H1 (cell line): ENCODE results near the gene NBPF3. TPM values are rescaled to one million over a fixed set of nuclear protein-coding genes. Genes with fewer than 3 reads are reported as not detected.

Source experiments
- CTCF ChIA-PET: fragments of 300-600 bp; sonication (Branson Sonifier 250); formaldehyde crosslinking; loops from one replicate; lab custom pipeline; 2021; ENCODE audit not compliant: partially characterized antibody; lab: Charles Lee
- POLR2A ChIA-PET: fragments of 300-600 bp; sonication (Branson Sonifier 250); formaldehyde crosslinking; loops from one replicate; lab custom pipeline; 2021; ENCODE audit warnings: inconsistent platforms; ENCODE audit not compliant: partially characterized antibody; lab: Charles Lee
- DNase-seq, 2 experiments: peaks; one replicate each; pipeline versions ENCODE4 v3.0.0 to v3.0.0-alpha.2; 2010 to 2022; ENCODE audit warnings: low spot score in 2 of 2, low read depth in 1 of 2, mixed read lengths in 1 of 2
- FAIRE-seq: peaks from 2 replicates; lab custom pipeline; 2011; peaks lifted over from hg19 to GRCh38; lab: Jason Lieb, UNC
- H2AFZ ChIP-seq: 2 replicates; pipeline ENCODE4 v1.8.1; 2012; ENCODE audit warnings: low read length, inconsistent platforms
- H2AK5ac ChIP-seq: 2 replicates; pipeline ENCODE4 v1.6.1; 2013; ENCODE audit warnings: low read depth, low read length
- H2BK120ac ChIP-seq: replicated peaks from 2 replicates; pipeline ENCODE3; 2013; ENCODE audit warnings: low read depth, low read length, inconsistent platforms
- H2BK12ac ChIP-seq: 2 replicates; pipeline ENCODE4 v1.6.1; 2013; ENCODE audit warnings: low read depth, low read length
- H2BK15ac ChIP-seq: 2 replicates; pipeline ENCODE4 v1.6.1; 2013; ENCODE audit warnings: low read length
- H2BK20ac ChIP-seq: 2 replicates; pipeline ENCODE4 v1.6.1; 2013; ENCODE audit warnings: low read length
- H2BK5ac ChIP-seq: 2 replicates; pipeline ENCODE4 v1.6.1; 2013; ENCODE audit warnings: low read depth, low read length
- H3K14ac ChIP-seq: 2 replicates; pipeline ENCODE4 v1.6.1; 2013; ENCODE audit warnings: inconsistent platforms; ENCODE audit not compliant: insufficient read length
- H3K18ac ChIP-seq: 2 replicates; pipeline ENCODE4 v1.6.1; 2013; ENCODE audit warnings: low read length; ENCODE audit errors: extremely low read depth
- H3K23ac ChIP-seq: 2 replicates; pipeline ENCODE4 v1.6.1; 2013; ENCODE audit warnings: inconsistent platforms; ENCODE audit not compliant: insufficient read length
- H3K23me2 ChIP-seq: 2 replicates; pipeline ENCODE4 v1.6.1; 2013; ENCODE audit warnings: low read depth, low read length
- H3K27ac ChIP-seq: 2 replicates; pipeline ENCODE4 v1.6.1; 2011; ENCODE audit warnings: low read depth, low read length, inconsistent platforms
- H3K27me3 ChIP-seq, 4 experiments: replicated peaks in 1 of 4; 1 replicate in 1 of 4; 2 replicates in 3 of 4; pipeline versions ENCODE4 v1.6.1 to v1.8.1; 2011 to 2013; ENCODE audit warnings: low read length in 3 of 4, mild to moderate bottlenecking in 3 of 4, inconsistent platforms in 2 of 4, mixed read lengths in 2 of 4, moderate library complexity in 1 of 4; ENCODE audit not compliant: control insufficient read depth in 3 of 4, insufficient read depth in 3 of 4; ENCODE audit errors: extremely low read depth in 1 of 4
- H3K36me3 ChIP-seq, 4 experiments: 2 replicates each; pipeline versions ENCODE4 v1.6.1 to v1.8.1; 2011 to 2013; ENCODE audit warnings: mild to moderate bottlenecking in 4 of 4, low read length in 3 of 4, moderate library complexity in 2 of 4, control low read depth in 1 of 4, inconsistent platforms in 1 of 4; ENCODE audit not compliant: insufficient read depth in 4 of 4, control insufficient read depth in 2 of 4
- H3K4ac ChIP-seq: replicated peaks from 2 replicates; pipeline ENCODE3; 2013; ENCODE audit warnings: low read length, low read depth, mixed read lengths, inconsistent platforms; ENCODE audit not compliant: insufficient read length
- H3K4me1 ChIP-seq, 4 experiments: replicated peaks in 1 of 4; 1 replicate in 1 of 4; 2 replicates in 3 of 4; pipeline versions ENCODE4 v1.6.1 to v1.8.1; 2011 to 2013; ENCODE audit warnings: low read length in 3 of 4, inconsistent platforms in 2 of 4, mixed read lengths in 1 of 4; ENCODE audit not compliant: insufficient read depth in 4 of 4, control insufficient read depth in 3 of 4
- H3K4me2 ChIP-seq, 2 experiments: 2 replicates each; pipeline versions ENCODE4 v1.6.1 to v1.8.1; 2011 to 2013; ENCODE audit warnings: low read depth in 2 of 2, low read length in 2 of 2, control low read depth in 1 of 2, inconsistent platforms in 1 of 2, mild to moderate bottlenecking in 1 of 2; ENCODE audit not compliant: insufficient read depth in 1 of 2
- H3K4me3 ChIP-seq, 4 experiments: fragments of 200-600, 300-600 bp in 1 of 4; sonication (generic), shearing (Covaris generic), sonication (Bioruptor Twin) in 1 of 4; 2 replicates each; pipeline versions ENCODE4 v1.5.1 to v1.8.1; 2011 to 2016; ENCODE audit warnings: low read length in 4 of 4, low read depth in 3 of 4, control low read depth in 2 of 4, inconsistent platforms in 2 of 4, mild to moderate bottlenecking in 2 of 4, mixed read lengths in 1 of 4, moderate library complexity in 1 of 4; ENCODE audit not compliant: insufficient read depth in 2 of 4; ENCODE audit errors: extremely low read depth in 1 of 4
- H3K56ac ChIP-seq: replicated peaks from 2 replicates; pipeline ENCODE3; 2013; ENCODE audit warnings: low read depth, mild to moderate bottlenecking, mixed read lengths, low read length, inconsistent platforms; ENCODE audit not compliant: insufficient read length
- H3K79me1 ChIP-seq: 2 replicates; pipeline ENCODE4 v1.6.1; 2013; ENCODE audit warnings: low read depth, low read length, control low read depth
- H3K79me2 ChIP-seq, 2 experiments: 2 replicates each; pipeline versions ENCODE4 v1.6.1 to v1.8.1; 2012 to 2013; ENCODE audit warnings: low read length in 2 of 2, mild to moderate bottlenecking in 2 of 2, inconsistent platforms in 1 of 2; ENCODE audit not compliant: insufficient read depth in 2 of 2, control insufficient read depth in 1 of 2
- H3K9ac ChIP-seq, 4 experiments: replicated peaks in 1 of 4; 1 replicate in 1 of 4; 2 replicates in 3 of 4; pipeline versions ENCODE4 v1.6.1 to v1.8.1; 2011 to 2013; ENCODE audit warnings: low read depth in 3 of 4, low read length in 3 of 4, control low read depth in 2 of 4, mild to moderate bottlenecking in 2 of 4, moderate library complexity in 2 of 4, inconsistent platforms in 1 of 4; ENCODE audit errors: extremely low read depth in 1 of 4
- H3K9me3 ChIP-seq, 2 experiments: 2 replicates each; pipeline versions ENCODE4 v1.6.1 to v1.8.1; 2012 to 2013; ENCODE audit warnings: mild to moderate bottlenecking in 2 of 2, moderate library complexity in 2 of 2, control low read depth in 1 of 2, inconsistent platforms in 1 of 2, low read depth in 1 of 2, low read length in 1 of 2, mixed read lengths in 1 of 2; ENCODE audit not compliant: insufficient read depth in 2 of 2
- H4K20me1 ChIP-seq, 2 experiments: replicated peaks in 1 of 2; 2 replicates each; pipeline versions ENCODE3 to v1.8.1; 2011 to 2013; ENCODE audit warnings: inconsistent platforms in 2 of 2, low read length in 2 of 2, mild to moderate bottlenecking in 1 of 2; ENCODE audit not compliant: insufficient read depth in 2 of 2, control insufficient read depth in 1 of 2
- H4K5ac ChIP-seq: 2 replicates; pipeline ENCODE4 v1.6.1; 2013; ENCODE audit warnings: low read length, low read depth, mixed read lengths, inconsistent platforms; ENCODE audit not compliant: insufficient read length
- H4K8ac ChIP-seq: 2 replicates; pipeline ENCODE4 v1.8.0; 2013; ENCODE audit warnings: mild to moderate bottlenecking, moderate library complexity, low read length, inconsistent platforms; ENCODE audit not compliant: insufficient read depth; ENCODE audit errors: extremely low read depth
- H4K91ac ChIP-seq: replicated peaks from 2 replicates; pipeline ENCODE3; 2013; ENCODE audit warnings: low read length, mixed read lengths, inconsistent platforms; ENCODE audit not compliant: insufficient read length
- CEBPB ChIP-seq: IDR thresholded peaks from 2 replicates; pipeline ENCODE4 v1.6.1; 2012; ENCODE audit warnings: low read depth, low read length
- NRF1 ChIP-seq: IDR thresholded peaks from 2 replicates; pipeline ENCODE4 v1.6.1; 2011; ENCODE audit warnings: mild to moderate bottlenecking, low read depth, low read length, improper control_type of control experiment
- PHF8 ChIP-seq: fragments of 200-600 bp; sonication (generic); conservative IDR thresholded peaks from 2 replicates; pipeline ENCODE4 v1.7.1; 2012; ENCODE audit warnings: low read depth, mild to moderate bottlenecking, inconsistent platforms, low read length, moderate library complexity
- POU5F1 ChIP-seq: IDR thresholded peaks from 2 replicates; pipeline ENCODE4 v1.6.1; 2011; ENCODE audit warnings: low read depth, mild to moderate bottlenecking, low read length, moderate library complexity
- RNF2 ChIP-seq: fragments of 200-900, 300-1000 bp; sonication (generic); IDR thresholded peaks from 2 replicates; pipeline ENCODE4 v1.7.1; 2016; ENCODE audit warnings: borderline replicate concordance, low read depth, mild to moderate bottlenecking, antibody characterized with exemption, low read length; ENCODE audit not compliant: poor library complexity, severe bottlenecking; ENCODE audit errors: missing control alignments
- SIX5 ChIP-seq: IDR thresholded peaks from 2 replicates; pipeline ENCODE4 v1.6.1; 2011; ENCODE audit warnings: mild to moderate bottlenecking, low read depth, low read length
- TCF12 ChIP-seq: IDR thresholded peaks from 2 replicates; pipeline ENCODE4 v1.6.1; 2011; ENCODE audit warnings: low read depth, mild to moderate bottlenecking, low read length
- WGBS, 2 experiments: shearing (Covaris generic) in 1 of 2; methylation state at CpG; one replicate each; pipeline versions ENCODE4 v1.1.6 to v1.1.7; 2013 to 2015; ENCODE audit warnings: low lambda C conversion rate in 2 of 2, mixed read lengths in 2 of 2, inconsistent platforms in 1 of 2, low coverage in 1 of 2, missing lambda C conversion rate in 1 of 2; ENCODE audit not compliant: insufficient replicate concordance in 2 of 2, insufficient coverage in 1 of 2, insufficient read length in 1 of 2; ENCODE audit errors: extremely low coverage in 1 of 2, missing lambda C conversion rate in 1 of 2; 5-methylcytosine and 5-hydroxymethylcytosine counted together
- polyA plus RNA-seq, 7 experiments: library from polyadenylated mRNA; depleted of rRNA in 3 of 7; stranded (reverse) in 5 of 7; unstranded in 2 of 7; fragments of >200 nt in 5 of 7; fragments of 200-250 nt in 2 of 7; gene quantifications; 1 replicate in 5 of 7; 2 replicates in 1 of 7; 4 replicates in 1 of 7; pipeline versions ENCODE4 v1.2.1 to v1.2.3, GENCODE V29; 2011 to 2013; ENCODE audit warnings: missing spikeins in 2 of 7, mixed read lengths in 2 of 7
- total RNA-seq: library from RNA; stranded (reverse); fragmentation: NEBNext Ultra II Directional; extraction: Animal tissue kit (Norgen Biotek cat#: 25700); gene quantifications from 2 replicates; pipeline ENCODE4 v1.2.1, GENCODE V29; 2021

NBPF3 gene
- total and polyA plus RNA-seq, 2 of the 8 experiments (the other 6 are each of a cell fraction or from before 2014, with no cell fraction given) = 3.8 to 4.3 TPM

- Histone ChIP-seq H2BK5ac (no peak overlapping the region), H3K27ac (no peak overlapping the region), H2BK15ac (no peak overlapping the region), H4K5ac (no peak overlapping the region), H3K56ac (no peak overlapping the region), H4K91ac (no peak overlapping the region), H4K8ac (no peak overlapping the region), H3K23ac (no peak overlapping the region), H3K14ac (no peak overlapping the region), H3K4me1 (no peaks in the 10 kb centered on the region), H2AK5ac (no peak overlapping the region), H3K27me3 (no peaks in the 10 kb centered on the region), H3K79me1 (no peaks in the 10 kb centered on the region), H3K4ac (no peak overlapping the region), H3K18ac (no peak overlapping the region), H3K9ac (no peak overlapping the region), H3K36me3 (0 out of 8 replicates have a peak, but pooled peaks cover 0 to 2% (median 0%) of the 10 kb centered on the region in 4 experiments), H3K23me2 (no peaks in the 10 kb centered on the region; the same call in 1 of the 2 replicates), H3K4me3 (no peak overlapping the region), H2BK12ac (no peak overlapping the region), H2BK20ac (no peak overlapping the region), H3K9me3 (no peaks in the 10 kb centered on the region), H3K79me2 (no peaks in the 10 kb centered on the region), H4K20me1 (no peaks in the 10 kb centered on the region), H3K4me2 (no peak overlapping the region), H2AFZ (no peak overlapping the region), H2BK120ac (no peak overlapping the region)
- DNase-seq = no peak
- CTCF ChIA-PET = interaction anchor here (0.7 to 2.1 kb wide), 2 partner anchors 10 to 110 kb away, joined by 3 to 5 read pairs; partner anchors contain the start of gene NBPF3
- no peak for FAIRE-seq
- POLR2A ChIA-PET = no interaction called here
- 84% methylated on average over 1 of the region's 1 CpG; no CpG with 5 or more reads in 1 of the 2 experiments for WGBS, 2 experiments
- TF ChIP-seq PHF8 = no peak
- no peak for TF ChIP-seq POU5F1
- TF ChIP-seq TCF12 = no peak
- no peak for TF ChIP-seq CEBPB
- no peak for TF ChIP-seq SIX5
- no peak for TF ChIP-seq RNF2
- TF ChIP-seq NRF1 = no peak
Observed at GRCh38 chr1:21449906-21450305, 10.0 kb downstream of the NBPF3 start.
